A673 (cell line): ENCODE data around the gene SURF1. TPM values are rescaled to one million over a fixed set of nuclear protein-coding genes. Genes with fewer than 3 reads are reported as not detected.

Experiments used
- BruUV-seq: library from RNA; stranded (reverse); fragments of 400-500 nt; replicated peaks from 2 replicates; lab custom pipeline; 2021; lab: Mats Ljungman, UMichigan
- CTCF ChIA-PET: fragments of 300-600 bp; sonication (Branson Sonifier 250); formaldehyde crosslinking; loops from one replicate; lab custom pipeline; 2022; ENCODE audit warnings: antibody characterized with exemption; lab: Charles Lee
- POLR2A ChIA-PET: fragments of 300-600 bp; sonication (Branson Sonifier 250); formaldehyde crosslinking; loops from one replicate; lab custom pipeline; 2022; ENCODE audit warnings: antibody characterized with exemption; ENCODE audit not compliant: low non-redundant PET; lab: Charles Lee
- DNase-seq: peaks from one replicate; pipeline ENCODE4 v3.0.0-alpha.2; 2015; ENCODE audit warnings: low spot score
- H3K27ac ChIP-seq: fragments of 200-600 bp; sonication (generic); 2 replicates; pipeline ENCODE4 v1.5.1; 2016; ENCODE audit warnings: mixed run types, low read depth, mild to moderate bottlenecking, mixed read lengths, antibody characterized with exemption, low read length; ENCODE audit not compliant: poor library complexity, severe bottlenecking
- H3K27me3 ChIP-seq: fragments of 200-600 bp; sonication (generic); replicated peaks from 2 replicates; pipeline ENCODE4 v1.6.1; 2017; ENCODE audit warnings: mixed run types, low read depth, mild to moderate bottlenecking, mixed read lengths, antibody characterized with exemption, low read length; ENCODE audit not compliant: insufficient read depth, poor library complexity
- H3K36me3 ChIP-seq: fragments of 200-600 bp; sonication (generic); 2 replicates; pipeline ENCODE4 v1.6.1; 2016; ENCODE audit warnings: mixed run types, mild to moderate bottlenecking, mixed read lengths, antibody characterized with exemption, low read length; ENCODE audit not compliant: insufficient read depth, poor library complexity, severe bottlenecking
- H3K4me1 ChIP-seq: fragments of 200-600 bp; sonication (generic); 2 replicates; pipeline ENCODE4 v1.6.1; 2017; ENCODE audit warnings: mixed run types, mild to moderate bottlenecking, mixed read lengths, antibody characterized with exemption, low read length; ENCODE audit not compliant: insufficient read depth, poor library complexity, severe bottlenecking
- H3K4me3 ChIP-seq: fragments of 200-600 bp; sonication (generic); 2 replicates; pipeline ENCODE4 v1.5.1; 2016; ENCODE audit warnings: low read depth, mixed run types, mild to moderate bottlenecking, mixed read lengths, low read length; ENCODE audit not compliant: poor library complexity, severe bottlenecking
- H3K9me3 ChIP-seq: fragments of 200-600 bp; sonication (generic); 2 replicates; pipeline ENCODE4 v1.6.1; 2016; ENCODE audit warnings: mixed run types, low read depth, mild to moderate bottlenecking, mixed read lengths, antibody characterized with exemption, low read length; ENCODE audit not compliant: poor library complexity, severe bottlenecking
- CTCF ChIP-seq: fragments of 300-800, 200-600 bp; sonication (generic); conservative IDR thresholded peaks from 2 replicates; pipeline ENCODE4 v1.5.1; 2017; ENCODE audit warnings: low read depth, mild to moderate bottlenecking, antibody characterized with exemption, low read length, moderate library complexity, mixed read lengths
- EZH2 ChIP-seq: fragments of 200-600 bp; sonication (generic); IDR thresholded peaks from 2 replicates; pipeline ENCODE4 v1.6.1; 2017; ENCODE audit warnings: borderline replicate concordance, low read depth, mild to moderate bottlenecking, mixed read lengths, antibody characterized with exemption, low read length; ENCODE audit not compliant: poor library complexity, severe bottlenecking
- intact Hi-C: fragments of 100-400 bp; cut with micrococcal nuclease; formaldehyde crosslinking; loops from one replicate; pipeline ENCODE4 v1.10.0; 2022; ENCODE audit not compliant: unreplicated experiment
- total RNA-seq: library from RNA; stranded (reverse); gene quantifications from 2 replicates; pipeline ENCODE4 v1.2.3, GENCODE V29; 2021

The SURF1 gene
- total RNA-seq, 1 experiment from 2014 or later, result 41.6 TPM

- H3K9me3 ChIP-seq, result no peaks in the 10 kb centered on the region
- peaks cover 15% of the 10 kb centered on the region for H3K4me1 ChIP-seq
- ChIA-PET CTCF (no interaction called here), POLR2A (no interaction called here)
- TF ChIP-seq CTCF, result no peak
- TF ChIP-seq EZH2, result no peak
- H3K27ac ChIP-seq, result no peak overlapping the region
- H3K27me3 ChIP-seq, result no peaks in the 10 kb centered on the region
- H3K4me3 ChIP-seq, result no peak overlapping the region
- no TSS peak for BruUV-seq
- intact Hi-C loops, result no loop called here
- H3K36me3 ChIP-seq, result peaks cover 60% of the 10 kb centered on the region
- DNase-seq, result no peak
Observed at GRCh38 chr9:133361507-133362092, 5.3 kb upstream of the SURF1 start.

- intact Hi-C loops, result no loop called here
- no peak overlapping the region for H3K4me3 ChIP-seq
- CTCF ChIA-PET, result no interaction called here
- H3K9me3 ChIP-seq, result no peaks in the 10 kb centered on the region
- BruUV-seq, result no TSS peak
- H3K27me3 ChIP-seq, result no peaks in the 10 kb centered on the region
- peak overlapping the region; percentile 61 for H3K27ac ChIP-seq
- POLR2A ChIA-PET, result interaction anchor here (0.6 kb wide), 1 partner anchor 125 kb away, joined by 3 read pairs; no protein-coding TSS in a partner anchor
- H3K4me1 ChIP-seq, result peaks cover 15% of the 10 kb centered on the region
- peaks cover 51% of the 10 kb centered on the region for H3K36me3 ChIP-seq
- DNase-seq, result peak; percentile 19
- TF ChIP-seq CTCF (no peak), EZH2 (no peak)
Observed at GRCh38 chr9:133360400-133361393, 4.4 kb upstream of the SURF1 start.

- BruUV-seq, result no TSS peak
- intact Hi-C loops, result loop anchor here (1.0 kb wide), 1 partner anchor 127 kb away; no protein-coding TSS in a partner anchor
- CTCF ChIA-PET, result no interaction called here
- Histone ChIP-seq H3K4me3 (no peak overlapping the region), H3K36me3 (peaks cover 40% of the 10 kb centered on the region), H3K9me3 (no peaks in the 10 kb centered on the region), H3K4me1 (peaks cover 19% of the 10 kb centered on the region), H3K27me3 (no peaks in the 10 kb centered on the region), H3K27ac (no peak overlapping the region)
- POLR2A ChIA-PET, result no interaction called here
- TF ChIP-seq CTCF, result 0 out of 2 replicates have a peak, but pooled peaks have one; percentile 33
- no peak for TF ChIP-seq EZH2
- DNase-seq, result peak; percentile 43
Observed at GRCh38 chr9:133359399-133360175, 3.3 kb upstream of the SURF1 start.
